ENCODE measurements around the gene SLC25A21. TPM values are rescaled to one million over a fixed set of nuclear protein-coding genes. Genes with fewer than 3 reads are reported as not detected.

SLC25A21 gene
- total RNA-seq, 1 donor from 2014 or later: 1.2 TPM

GRCh38 chr14:36996133-36996856, 176.1 kb downstream of the SLC25A21 start:
- TF ChIP-seq CTCF (IDR thresholded peaks at IDR 0.05; ENCODE audit: unreplicated experiment): no peak

GRCh38 chr14:36989806-36990205, 182.6 kb downstream of the SLC25A21 start:
- no peaks in the 10 kb centered on the region for H3K36me3 Mint-ChIP-seq (ENCODE audit: low read depth, unreplicated experiment)
- H3K4me1 Mint-ChIP-seq (ENCODE audit: unreplicated experiment): peaks cover 7% of the 10 kb centered on the region
- H3K27me3 Mint-ChIP-seq (ENCODE audit: unreplicated experiment): no peaks in the 10 kb centered on the region
- H3K27ac Mint-ChIP-seq (ENCODE audit: unreplicated experiment): no peak overlapping the region
- H3K9me3 Mint-ChIP-seq (ENCODE audit: unreplicated experiment): no peaks in the 10 kb centered on the region
- DNase-seq (ENCODE audit: low spot score): no peak
- no peak for TF ChIP-seq CTCF (IDR thresholded peaks at IDR 0.05; ENCODE audit: unreplicated experiment)
- H3K4me3 Mint-ChIP-seq (ENCODE audit: unreplicated experiment): no peak overlapping the region

More at GRCh38 chr14:36996133-36996856, 176.1 kb downstream of the SLC25A21 start:
- Mint-ChIP-seq H3K4me3 (ENCODE audit: unreplicated experiment) (no peak overlapping the region), H3K4me1 (ENCODE audit: unreplicated experiment) (peaks cover 7% of the 10 kb centered on the region), H3K27me3 (ENCODE audit: unreplicated experiment) (no peaks in the 10 kb centered on the region), H3K27ac (ENCODE audit: unreplicated experiment) (no peak overlapping the region), H3K9me3 (ENCODE audit: unreplicated experiment) (no peaks in the 10 kb centered on the region), H3K36me3 (ENCODE audit: low read depth, unreplicated experiment) (no peaks in the 10 kb centered on the region)
- no peak for DNase-seq (ENCODE audit: low spot score)

- Mint-ChIP-seq H3K36me3 (ENCODE audit: low read depth, unreplicated experiment) (no peaks in the 10 kb centered on the region), H3K4me1 (ENCODE audit: unreplicated experiment) (peaks cover 3% of the 10 kb centered on the region), H3K9me3 (ENCODE audit: unreplicated experiment) (no peaks in the 10 kb centered on the region), H3K27me3 (ENCODE audit: unreplicated experiment) (no peaks in the 10 kb centered on the region), H3K27ac (ENCODE audit: unreplicated experiment) (no peak overlapping the region), H3K4me3 (ENCODE audit: unreplicated experiment) (no peak overlapping the region)
- TF ChIP-seq CTCF (IDR thresholded peaks at IDR 0.05; ENCODE audit: unreplicated experiment): no peak
- DNase-seq (ENCODE audit: low spot score): no peak
Observed at GRCh38 chr14:36988989-36989388, 183.4 kb downstream of the SLC25A21 start.

GRCh38 chr14:36988568-36988967, 183.8 kb downstream of the SLC25A21 start:
- Mint-ChIP-seq H3K4me1 (ENCODE audit: unreplicated experiment) (peaks cover under 1% of the 10 kb centered on the region), H3K9me3 (ENCODE audit: unreplicated experiment) (no peaks in the 10 kb centered on the region), H3K36me3 (ENCODE audit: low read depth, unreplicated experiment) (no peaks in the 10 kb centered on the region), H3K27ac (ENCODE audit: unreplicated experiment) (no peak overlapping the region), H3K4me3 (ENCODE audit: unreplicated experiment) (no peak overlapping the region), H3K27me3 (ENCODE audit: unreplicated experiment) (no peaks in the 10 kb centered on the region)
- TF ChIP-seq CTCF (IDR thresholded peaks at IDR 0.05; ENCODE audit: unreplicated experiment): no peak
- no peak for DNase-seq (ENCODE audit: low spot score)

- Mint-ChIP-seq H3K4me1 (ENCODE audit: unreplicated experiment) (no peaks in the 10 kb centered on the region), H3K27ac (ENCODE audit: unreplicated experiment) (no peak overlapping the region)
Observed at GRCh38 chr14:36986407-36986806, 186.0 kb downstream of the SLC25A21 start.

More at GRCh38 chr14:36986407-36986806, 186.0 kb downstream of the SLC25A21 start:
- no peaks in the 10 kb centered on the region for H3K27me3 Mint-ChIP-seq (ENCODE audit: unreplicated experiment)
- H3K36me3 Mint-ChIP-seq (ENCODE audit: low read depth, unreplicated experiment): no peaks in the 10 kb centered on the region
- DNase-seq (ENCODE audit: low spot score): no peak
- no peak overlapping the region for H3K4me3 Mint-ChIP-seq (ENCODE audit: unreplicated experiment)
- no peaks in the 10 kb centered on the region for H3K9me3 Mint-ChIP-seq (ENCODE audit: unreplicated experiment)
- TF ChIP-seq CTCF (IDR thresholded peaks at IDR 0.05; ENCODE audit: unreplicated experiment): no peak

Measured in endothelial cell (in vitro differentiated cells).